Activated T-cell treated with anti-CD3 and anti-CD28 coated beads, Interleukin-2, amount 50 U/mL, for 72 hours (primary cell): Measurements from ENCODE around the gene ST3GAL5. TPM values are rescaled to one million over a fixed set of nuclear protein-coding genes. Genes with fewer than 3 reads are reported as not detected.

Source experiments
- ATAC-seq, 2 donors: fragments of 150-1000 bp; cut with Tn5 transposase; replicated peaks in 1 of 2; 2 replicates each; pipeline ENCODE4 v1.10.0; 2021; ENCODE audit warnings: moderate library complexity in 2 of 2, mild to moderate bottlenecking in 1 of 2
- DNase-seq, 2 donors: peaks; one replicate each; pipeline ENCODE4 v3.0.0; 2021 to 2022; ENCODE audit warnings: mixed read lengths in 1 of 2
- H3K27ac Mint-ChIP-seq: one replicate; pipeline ENCODE4 v1.8.0; 2022; ENCODE audit warnings: mild to moderate bottlenecking, moderate library complexity, mixed read lengths
- H3K27me3 Mint-ChIP-seq: one replicate; pipeline ENCODE4 v1.8.0; 2022; ENCODE audit warnings: low read depth, mixed read lengths
- H3K36me3 Mint-ChIP-seq, 2 donors: one replicate each; pipeline ENCODE4 v1.8.0; 2022; ENCODE audit warnings: mixed read lengths in 2 of 2, mild to moderate bottlenecking in 1 of 2; ENCODE audit not compliant: insufficient read depth in 2 of 2
- H3K4me1 Mint-ChIP-seq: one replicate; pipeline ENCODE4 v1.8.0; 2022; ENCODE audit warnings: low read depth, mixed read lengths
- H3K4me3 Mint-ChIP-seq, 2 donors: one replicate each; pipeline ENCODE4 v1.8.0; 2022; ENCODE audit warnings: mild to moderate bottlenecking in 2 of 2, mixed read lengths in 2 of 2, moderate library complexity in 2 of 2
- H3K9me3 Mint-ChIP-seq, 2 donors: one replicate each; pipeline ENCODE4 v1.8.0; 2022; ENCODE audit warnings: mixed read lengths in 2 of 2
- total RNA-seq, 2 donors: library from RNA; stranded (reverse); gene quantifications; one replicate each; pipeline ENCODE4 v1.2.3, GENCODE V29; 2022

Gene ST3GAL5
- total RNA-seq, 2 donors from 2014 or later: 10.4 to 11.3 TPM

DNA sequence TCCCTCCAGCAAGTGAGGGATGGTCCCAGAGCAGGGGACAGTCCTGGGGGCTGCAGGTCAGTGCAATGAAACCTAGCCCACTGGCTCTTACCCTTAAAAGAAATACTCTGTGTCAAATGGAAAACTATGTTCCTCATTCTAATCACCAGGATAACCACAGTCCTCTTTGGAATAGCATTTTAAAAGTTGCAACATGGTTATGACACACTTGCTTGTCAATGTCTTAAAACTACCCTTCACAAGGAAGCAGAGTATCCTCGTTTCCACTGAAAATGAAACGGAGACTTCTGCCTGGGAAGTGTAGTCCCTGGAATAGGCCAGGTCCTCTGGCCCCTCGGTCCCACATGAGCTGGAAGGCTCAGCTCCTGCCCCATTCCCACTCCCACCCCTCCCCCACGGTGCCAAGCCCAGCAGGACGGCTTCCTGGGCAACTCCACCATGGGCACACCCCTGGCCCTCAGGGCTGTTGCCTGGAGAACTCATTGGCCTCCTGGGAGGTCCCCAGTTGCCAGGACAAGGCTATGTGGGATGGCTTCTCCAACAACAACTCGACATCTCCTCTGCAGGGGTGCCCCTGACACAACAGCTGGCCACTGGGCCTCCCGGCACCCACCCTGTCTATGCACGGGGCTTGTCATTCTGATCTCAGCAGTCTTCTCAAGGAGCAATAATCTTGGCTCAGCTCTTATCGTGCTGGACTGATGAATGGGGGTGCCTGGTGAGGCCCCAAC is 38.3 kb upstream of the ST3GAL5 start:
- H3K36me3 Mint-ChIP-seq: no peaks in the 10 kb centered on the region
- no peaks in the 10 kb centered on the region for H3K27me3 Mint-ChIP-seq
- no peak for DNase-seq
- no peak for ATAC-seq
- no peaks in the 10 kb centered on the region for H3K9me3 Mint-ChIP-seq
- H3K4me1 Mint-ChIP-seq: peaks cover 12% of the 10 kb centered on the region
- H3K27ac Mint-ChIP-seq: no peak overlapping the region
- H3K4me3 Mint-ChIP-seq: no peak overlapping the region

DNA sequence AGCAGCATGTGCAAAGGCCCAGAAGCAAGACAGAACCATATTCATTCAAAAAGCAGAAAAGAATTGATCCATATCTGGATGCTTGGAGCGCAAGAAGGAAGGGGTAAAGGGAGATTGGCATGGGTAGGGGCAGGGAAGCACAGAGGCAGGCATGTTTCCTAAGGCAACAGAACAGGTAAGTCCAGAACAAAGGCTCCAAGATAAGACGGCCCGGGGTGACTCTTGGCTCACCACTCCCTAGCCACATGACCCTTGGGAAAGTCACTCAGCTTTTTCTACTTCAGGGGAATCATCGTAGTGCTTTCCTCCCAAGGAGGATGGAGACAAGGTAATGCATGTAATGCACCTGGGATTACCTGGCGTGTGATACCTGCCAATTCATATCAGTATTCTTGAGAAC is 37.7 kb upstream of the ST3GAL5 start:
- Mint-ChIP-seq H3K4me1 (peaks cover 12% of the 10 kb centered on the region), H3K36me3 (no peaks in the 10 kb centered on the region), H3K27me3 (no peaks in the 10 kb centered on the region), H3K9me3 (no peaks in the 10 kb centered on the region), H3K27ac (no peak overlapping the region), H3K4me3 (no peak overlapping the region)
- DNase-seq (no peak), ATAC-seq (no peak)

DNA sequence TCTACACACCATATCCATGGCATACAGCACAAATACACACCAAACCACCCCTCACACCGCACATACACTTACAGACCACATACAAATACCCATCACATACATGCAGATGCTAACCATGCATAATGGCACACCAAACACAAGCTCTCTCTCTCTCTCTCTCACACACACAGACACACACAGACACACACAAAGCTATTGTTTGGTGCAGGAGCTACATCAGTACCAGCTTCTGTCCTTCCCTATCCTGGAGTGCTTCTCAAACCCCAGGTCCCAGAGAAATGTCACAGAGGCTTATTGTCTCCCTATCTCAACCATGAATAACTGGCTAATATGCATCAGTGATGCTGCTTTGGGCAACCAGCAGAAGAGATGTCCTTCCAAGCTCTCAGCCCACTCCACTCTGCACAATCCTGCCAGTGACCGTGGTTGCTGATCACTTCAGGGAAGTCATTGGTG is 36.5 kb upstream of the ST3GAL5 start:
- ATAC-seq: no peak
- DNase-seq: no peak
- Mint-ChIP-seq H3K27me3 (no peaks in the 10 kb centered on the region), H3K27ac (no peak overlapping the region), H3K4me1 (peaks cover 12% of the 10 kb centered on the region), H3K4me3 (no peak overlapping the region), H3K9me3 (no peaks in the 10 kb centered on the region), H3K36me3 (no peaks in the 10 kb centered on the region)

DNA sequence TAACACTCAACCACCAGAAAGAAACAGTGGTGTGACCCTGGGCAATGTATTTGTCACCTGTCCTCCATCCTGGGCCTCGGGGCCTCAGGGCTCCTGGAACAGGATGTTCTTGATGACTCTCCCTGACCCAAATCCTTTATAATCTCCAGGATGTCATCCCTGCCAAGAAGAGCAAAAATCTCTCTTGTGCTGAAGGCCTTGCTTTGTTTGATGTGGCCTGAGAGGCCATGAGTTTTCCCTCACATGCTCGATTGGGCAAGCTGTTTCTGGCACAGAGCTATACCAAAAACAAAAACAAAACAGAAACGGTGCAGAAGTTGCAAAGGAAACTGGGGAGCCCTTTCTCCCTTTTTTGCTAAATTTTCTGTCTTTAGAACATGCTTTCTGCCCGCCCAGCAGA is 35.7 kb upstream of the ST3GAL5 start:
- DNase-seq (no peak), ATAC-seq (no peak)
- Mint-ChIP-seq H3K27me3 (no peaks in the 10 kb centered on the region), H3K4me3 (no peak overlapping the region), H3K27ac (no peak overlapping the region), H3K9me3 (no peaks in the 10 kb centered on the region), H3K4me1 (peaks cover 12% of the 10 kb centered on the region), H3K36me3 (no peaks in the 10 kb centered on the region)

DNA sequence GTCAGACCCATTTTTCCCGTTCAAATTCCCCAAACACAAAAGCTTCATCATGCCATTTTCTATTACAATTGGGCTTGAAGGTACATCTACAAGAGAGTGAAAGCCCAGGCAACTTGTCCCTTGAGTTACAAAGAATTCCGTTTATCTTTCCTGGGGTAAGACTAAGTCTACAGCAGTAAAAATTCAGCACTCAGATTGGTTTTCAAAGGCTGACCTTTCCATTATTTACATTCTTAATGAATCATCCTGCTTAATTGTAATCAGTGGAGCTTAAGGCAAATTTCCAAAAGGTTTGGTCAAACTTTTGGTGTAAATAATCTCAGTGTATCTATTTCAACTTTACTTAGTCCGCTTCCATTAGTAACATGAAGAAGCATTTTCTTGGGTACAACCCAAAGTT is 33.4 kb upstream of the ST3GAL5 start:
- H3K4me3 Mint-ChIP-seq: no peak overlapping the region
- no peak for DNase-seq
- no peak for ATAC-seq
- no peaks in the 10 kb centered on the region for H3K9me3 Mint-ChIP-seq
- no peak overlapping the region for H3K27ac Mint-ChIP-seq
- no peaks in the 10 kb centered on the region for H3K36me3 Mint-ChIP-seq
- no peaks in the 10 kb centered on the region for H3K27me3 Mint-ChIP-seq
- H3K4me1 Mint-ChIP-seq: peaks cover 6% of the 10 kb centered on the region

DNA sequence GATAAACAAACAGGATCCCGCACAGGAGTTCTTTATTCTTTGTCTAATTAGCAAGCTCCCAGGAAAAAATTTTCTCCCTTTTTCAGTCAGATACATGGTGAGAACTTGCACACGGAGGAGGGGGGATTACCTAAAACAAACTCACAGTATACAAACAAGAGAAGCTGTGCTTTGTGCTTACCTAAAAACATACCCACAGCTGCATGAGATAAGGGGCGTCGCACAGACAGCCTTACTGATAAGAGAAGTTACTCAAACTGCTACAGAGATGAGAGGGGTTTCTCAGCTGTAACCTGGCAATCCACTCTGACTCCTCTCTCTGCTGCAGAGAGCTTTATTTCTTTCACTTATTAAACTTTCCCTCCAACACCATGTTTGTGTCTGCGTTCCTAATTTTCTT is 32.9 kb upstream of the ST3GAL5 start:
- ATAC-seq: peak in 1 of 2 donors; percentile 32
- Mint-ChIP-seq H3K4me3 (no peak overlapping the region), H3K36me3 (no peaks in the 10 kb centered on the region), H3K4me1 (peaks cover 6% of the 10 kb centered on the region), H3K9me3 (no peaks in the 10 kb centered on the region), H3K27ac (no peak overlapping the region), H3K27me3 (no peaks in the 10 kb centered on the region)
- no peak for DNase-seq

DNA sequence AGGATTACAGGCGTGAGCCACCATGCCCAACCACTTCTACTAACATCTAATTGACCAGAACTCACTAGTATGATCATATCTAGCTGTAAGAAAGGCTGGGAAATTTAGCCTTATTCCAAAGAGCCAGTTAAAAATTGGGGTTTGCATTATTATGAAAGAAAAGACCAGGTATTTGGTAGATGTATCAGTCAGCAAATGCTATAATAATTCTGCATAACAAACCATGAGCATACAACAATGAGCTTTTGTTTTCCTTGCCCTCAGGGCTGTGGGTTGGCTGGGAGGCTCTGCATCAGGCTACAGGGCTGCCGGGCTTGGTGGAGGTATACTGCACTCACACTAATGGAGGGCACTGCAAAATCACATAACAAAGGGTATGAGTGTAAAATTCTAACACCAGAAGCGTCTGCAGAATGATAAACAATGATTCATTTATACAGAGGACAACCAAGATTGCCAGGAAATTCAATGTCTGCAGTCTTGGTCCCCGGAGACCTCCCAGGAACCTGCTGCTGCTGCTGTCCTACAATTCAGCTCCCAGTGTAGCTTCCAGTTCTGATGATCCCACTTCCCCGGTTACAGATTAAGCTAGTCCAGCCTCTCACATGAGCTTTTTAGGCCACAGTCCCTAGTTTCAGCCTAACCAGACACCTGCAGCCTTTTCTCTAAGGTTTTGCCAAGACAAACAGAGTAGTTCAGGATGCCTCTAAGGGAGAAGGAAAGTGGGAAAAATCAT is 32.2 kb upstream of the ST3GAL5 start:
- DNase-seq (no peak), ATAC-seq (no peak)
- H3K27me3 Mint-ChIP-seq: no peaks in the 10 kb centered on the region
- H3K36me3 Mint-ChIP-seq: no peaks in the 10 kb centered on the region
- no peaks in the 10 kb centered on the region for H3K9me3 Mint-ChIP-seq
- no peak overlapping the region for H3K4me3 Mint-ChIP-seq
- H3K4me1 Mint-ChIP-seq: peaks cover 6% of the 10 kb centered on the region
- no peak overlapping the region for H3K27ac Mint-ChIP-seq

DNA sequence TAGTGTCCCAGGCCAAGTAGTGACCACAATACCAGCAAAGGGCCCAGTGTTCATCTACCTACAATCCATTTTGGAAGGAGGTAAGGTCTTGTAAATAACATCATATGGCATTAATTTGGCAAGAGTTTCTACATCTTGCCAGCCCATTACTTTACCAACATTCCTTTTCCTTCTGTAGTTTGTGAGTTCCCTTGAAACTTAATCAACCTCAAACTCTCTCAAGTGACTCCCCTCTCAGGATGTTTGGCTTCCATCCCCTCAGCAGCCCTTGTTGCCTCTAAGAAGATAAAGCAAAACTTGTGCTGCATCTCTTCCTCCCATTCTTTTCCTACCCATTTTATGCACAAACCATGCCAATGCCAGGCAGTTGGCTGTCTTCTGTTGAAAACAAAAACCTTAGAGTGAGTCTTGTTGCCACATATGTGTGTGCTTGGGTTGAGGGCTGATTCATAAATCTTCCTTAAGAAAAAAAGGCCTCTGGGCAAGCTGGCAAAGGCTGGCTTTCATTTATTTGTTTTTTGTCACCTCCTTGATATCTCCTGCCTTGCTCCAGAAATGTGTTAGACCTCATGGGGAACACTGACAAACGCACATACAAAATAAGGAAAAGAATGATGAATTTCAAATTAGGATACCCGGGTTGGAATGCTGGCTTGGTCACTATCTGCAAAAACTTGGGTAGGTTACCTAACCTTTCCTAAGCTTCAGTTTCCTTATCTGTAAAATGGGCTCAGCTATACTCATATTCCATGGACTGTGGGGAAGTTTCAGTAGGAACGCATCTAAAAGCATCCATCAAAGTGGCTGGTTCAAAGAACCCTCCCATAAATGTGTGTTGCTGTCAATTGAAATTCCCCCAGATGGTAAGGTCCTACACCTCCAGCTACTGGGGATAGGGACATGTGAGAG is 29.4 kb upstream of the ST3GAL5 start:
- H3K4me3 Mint-ChIP-seq: no peak overlapping the region
- no peak overlapping the region for H3K27ac Mint-ChIP-seq
- H3K27me3 Mint-ChIP-seq: no peaks in the 10 kb centered on the region
- H3K9me3 Mint-ChIP-seq: no peaks in the 10 kb centered on the region
- DNase-seq (no peak), ATAC-seq (no peak)
- H3K4me1 Mint-ChIP-seq: no peaks in the 10 kb centered on the region
- no peaks in the 10 kb centered on the region for H3K36me3 Mint-ChIP-seq

DNA sequence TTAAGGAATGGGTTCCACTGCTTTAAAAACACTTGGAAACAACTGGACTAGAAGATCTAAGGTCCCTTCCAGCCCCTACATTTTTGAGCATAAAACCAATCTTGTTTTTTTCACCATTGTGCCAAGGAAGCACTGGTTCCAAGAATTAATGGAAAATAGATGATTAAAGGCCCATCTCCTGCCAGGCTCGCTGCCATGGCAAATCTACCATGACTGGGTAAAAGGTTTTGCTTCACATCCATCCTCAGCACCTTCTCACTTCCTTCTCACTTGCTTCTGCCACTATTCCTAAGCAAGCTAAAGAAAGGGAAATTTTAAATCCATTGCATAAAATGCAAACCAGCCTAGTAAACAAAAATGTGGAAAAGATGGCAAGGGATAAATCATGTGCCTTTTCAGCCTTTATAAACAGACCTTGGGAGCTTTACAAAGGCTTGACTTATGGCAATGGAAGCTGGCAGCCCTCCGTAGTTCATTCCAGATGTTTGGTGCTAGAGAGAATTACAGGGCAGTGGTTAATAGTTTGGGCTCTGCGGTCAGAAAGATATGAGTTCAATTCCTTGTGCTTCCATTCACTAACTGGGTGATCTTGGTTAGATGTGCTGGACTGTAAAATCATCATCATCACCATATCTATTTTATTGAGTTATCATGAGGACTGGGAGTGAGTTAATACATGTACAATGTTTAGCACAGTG is 27.0 kb upstream of the ST3GAL5 start:
- ATAC-seq: no peak
- Mint-ChIP-seq H3K9me3 (no peaks in the 10 kb centered on the region), H3K27me3 (no peaks in the 10 kb centered on the region), H3K4me1 (peaks cover 7% of the 10 kb centered on the region), H3K4me3 (no peak overlapping the region), H3K27ac (no peak overlapping the region), H3K36me3 (no peaks in the 10 kb centered on the region)
- no peak for DNase-seq

DNA sequence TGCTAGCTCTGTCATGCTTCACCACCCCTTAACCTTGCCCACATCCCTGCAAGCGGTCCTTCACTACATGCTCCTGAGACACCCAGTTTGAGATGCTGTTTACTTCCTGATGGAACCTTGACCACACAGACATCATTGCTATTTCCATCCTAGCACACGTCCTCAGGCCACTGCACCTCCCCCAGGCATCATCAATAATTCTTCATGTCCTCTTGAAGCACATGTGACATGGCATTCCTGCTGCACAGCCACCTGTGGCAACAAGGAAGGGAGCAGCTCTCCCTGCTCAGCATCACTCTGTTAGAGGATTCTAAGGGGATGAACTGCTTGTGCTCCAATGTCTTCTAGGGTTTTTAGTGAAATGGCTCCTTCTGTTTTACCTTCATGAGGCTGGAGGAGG is 26.1 kb upstream of the ST3GAL5 start:
- H3K4me1 Mint-ChIP-seq: peaks cover 7% of the 10 kb centered on the region
- no peak for DNase-seq
- no peak overlapping the region for H3K4me3 Mint-ChIP-seq
- ATAC-seq: no peak
- no peaks in the 10 kb centered on the region for H3K9me3 Mint-ChIP-seq
- no peak overlapping the region for H3K27ac Mint-ChIP-seq
- H3K27me3 Mint-ChIP-seq: no peaks in the 10 kb centered on the region
- no peaks in the 10 kb centered on the region for H3K36me3 Mint-ChIP-seq

DNA sequence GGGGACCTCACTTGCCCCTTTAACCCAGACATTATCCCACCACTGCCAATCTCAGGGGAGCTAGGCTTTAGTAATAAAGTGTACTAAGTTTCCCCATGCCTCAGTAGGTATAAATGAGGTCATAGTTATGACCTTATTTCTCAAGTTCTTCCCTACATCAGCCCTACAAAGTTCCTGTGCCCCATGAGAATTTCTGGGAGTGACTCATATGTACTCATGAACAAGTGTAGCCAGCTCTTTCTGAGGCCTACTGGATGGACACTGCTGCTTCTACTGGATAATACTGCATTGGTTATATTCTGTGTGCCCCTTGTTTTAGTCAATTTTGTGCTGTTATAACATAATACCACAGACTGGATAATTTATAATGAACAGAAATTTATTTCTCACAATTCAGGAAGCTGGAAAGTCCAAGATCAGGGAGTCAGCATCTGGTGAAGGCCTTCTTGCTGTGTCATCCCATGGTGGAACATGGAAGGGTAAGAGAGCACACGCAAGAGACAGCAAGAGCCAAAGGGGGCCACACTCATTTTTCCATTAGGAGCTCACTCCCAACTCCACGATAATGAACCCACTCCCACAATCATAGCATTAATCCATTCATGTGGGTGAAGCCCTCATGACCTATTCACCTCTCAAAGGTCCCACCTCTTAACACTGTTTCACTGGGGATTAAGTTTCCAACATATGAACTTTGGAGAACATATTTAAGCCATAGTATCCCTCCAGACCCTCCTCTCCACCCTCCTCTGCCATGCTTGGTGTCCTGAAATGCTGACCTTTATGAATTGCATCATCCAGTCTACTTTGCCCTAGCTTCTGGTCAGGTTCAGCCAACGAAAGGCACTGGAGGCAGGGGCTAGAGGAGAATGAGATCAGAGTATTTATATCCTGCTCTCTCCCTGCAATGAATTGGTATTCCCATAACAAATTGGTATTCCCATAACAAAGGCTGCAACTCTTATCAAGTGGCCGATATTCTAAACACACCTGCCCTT is 25.4 kb upstream of the ST3GAL5 start:
- DNase-seq (no peak), ATAC-seq (no peak)
- Mint-ChIP-seq H3K9me3 (no peaks in the 10 kb centered on the region), H3K36me3 (no peaks in the 10 kb centered on the region), H3K4me3 (no peak overlapping the region), H3K27me3 (no peaks in the 10 kb centered on the region), H3K27ac (no peak overlapping the region), H3K4me1 (peaks cover 7% of the 10 kb centered on the region)
